HG02970 (cell line): ENCODE measurements around the gene CYP2E1.
"Not testable (repeated sequence)": the region's sequence is repeated elsewhere in the genome, so short reads cannot be mapped to it uniquely, and the experiment has no call there.

Experiments
- ATAC-seq: cut with Tn5 transposase; IDR thresholded peaks from one replicate; pipeline ENCODE4 v1.9.1; 2021; ENCODE audit warnings: mild to moderate bottlenecking, moderate library complexity, moderate number of reproducible peaks; ENCODE audit not compliant: unreplicated experiment, low FRiP score

CYP2E1 gene

GRCh38 chr10:133568287-133568614 lies 41.1 kb downstream of the CYP2E1 start:
- no peak for ATAC-seq

- not testable (repeated sequence) for ATAC-seq
Observed at GRCh38 chr10:133568831-133569527, 41.8 kb downstream of the CYP2E1 start.

GRCh38 chr10:133569801-133570200 lies 42.6 kb downstream of the CYP2E1 start:
- ATAC-seq: not testable (repeated sequence)

- not testable (repeated sequence) for ATAC-seq
Observed at GRCh38 chr10:133572055-133572454, 44.9 kb downstream of the CYP2E1 start.

GRCh38 chr10:133573460-133573859 lies 46.3 kb downstream of the CYP2E1 start:
- ATAC-seq: not testable (repeated sequence)

DNA sequence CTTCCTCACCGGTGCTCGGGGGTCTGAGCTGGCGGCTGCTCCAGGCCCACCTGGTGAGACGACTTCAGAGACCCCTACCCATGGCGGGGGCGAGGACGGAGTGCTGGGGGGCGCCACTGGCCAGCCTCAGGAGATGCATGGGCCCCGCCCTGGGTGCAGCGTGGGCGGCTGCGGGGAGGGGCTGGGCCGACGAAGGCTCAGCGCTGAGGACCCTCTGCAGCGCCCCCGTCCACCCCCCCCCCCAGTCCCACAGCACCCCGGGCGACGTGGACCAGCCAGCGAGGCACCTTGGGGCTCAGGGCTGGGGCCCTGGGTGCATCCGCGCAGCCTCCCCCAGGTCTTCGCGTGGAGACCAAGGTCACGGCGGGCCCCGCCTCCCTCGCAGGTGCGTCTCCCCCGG lies 49.9 kb downstream of the CYP2E1 start:
- not testable (repeated sequence) for ATAC-seq
